Activated CD8-positive, alpha-beta memory T cell treated with anti-CD3 and anti-CD28 coated beads for 4 hours (primary cell): ENCODE results near the gene REEP5.
"Not testable (repeated sequence)": the region's sequence is repeated elsewhere in the genome, so short reads cannot be mapped to it uniquely, and the experiment has no call there.

Experiments used
- DNase-seq, 2 donors: peaks; one replicate each; pipeline ENCODE4 v3.0.0-alpha.2; 2020; ENCODE audit warnings: low read depth in 2 of 2

The REEP5 gene

GRCh38 chr5:112885001-112885400 is 37.0 kb downstream of the REEP5 start:
- no peak for DNase-seq

- DNase-seq: no peak
Observed at GRCh38 chr5:112883192-112883591, 38.8 kb downstream of the REEP5 start.

- DNase-seq: no peak
Observed at GRCh38 chr5:112880219-112880964, 41.6 kb downstream of the REEP5 start.

- DNase-seq: peak in 1 of 2 donors; percentile 43
Observed at GRCh38 chr5:112878760-112879159, 43.3 kb downstream of the REEP5 start.

GRCh38 chr5:112878101-112878500 is 43.9 kb downstream of the REEP5 start:
- DNase-seq: no peak

DNA sequence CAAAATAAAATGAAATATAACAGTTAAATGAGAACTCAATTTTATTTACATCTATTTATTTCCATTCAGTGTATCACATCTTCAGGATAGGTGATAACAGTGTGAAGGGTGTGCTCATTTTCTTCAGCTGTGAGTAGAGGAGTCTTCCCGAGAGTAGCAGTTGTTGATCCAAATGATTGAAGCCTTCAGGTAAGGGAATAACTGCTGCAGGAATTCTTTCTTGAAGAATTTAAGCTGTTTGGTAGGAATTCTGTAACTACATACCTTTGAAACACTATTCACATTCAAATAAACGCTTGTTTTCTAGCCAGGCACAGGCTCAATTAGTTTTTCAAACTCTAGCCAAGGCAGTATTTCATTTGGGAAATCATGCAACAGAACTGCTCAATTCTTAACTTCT is 45.7 kb downstream of the REEP5 start:
- DNase-seq: no peak

GRCh38 chr5:112870966-112871365 is 51.1 kb downstream of the REEP5 start:
- no peak for DNase-seq

GRCh38 chr5:112869948-112870347 is 52.1 kb downstream of the REEP5 start:
- DNase-seq: no peak

DNA sequence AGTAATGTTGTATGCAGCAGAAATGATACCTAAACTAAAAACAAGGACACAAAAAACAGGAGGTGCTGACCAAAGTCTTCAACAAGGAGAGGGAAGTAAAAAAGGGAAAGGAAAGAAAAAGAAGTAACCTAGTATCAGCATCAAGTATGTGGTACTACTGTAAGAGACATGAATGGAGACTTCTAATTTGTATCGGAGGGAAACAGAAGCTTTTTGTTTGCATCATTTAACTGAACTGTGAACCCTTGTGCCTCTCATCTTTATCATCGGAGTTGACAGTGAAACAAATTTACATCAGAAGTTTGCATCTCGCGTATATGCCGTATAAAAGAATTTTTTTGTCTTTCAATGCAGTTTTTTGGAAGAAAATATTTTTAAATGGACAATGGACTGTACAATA is 54.6 kb downstream of the REEP5 start:
- no peak for DNase-seq

DNA sequence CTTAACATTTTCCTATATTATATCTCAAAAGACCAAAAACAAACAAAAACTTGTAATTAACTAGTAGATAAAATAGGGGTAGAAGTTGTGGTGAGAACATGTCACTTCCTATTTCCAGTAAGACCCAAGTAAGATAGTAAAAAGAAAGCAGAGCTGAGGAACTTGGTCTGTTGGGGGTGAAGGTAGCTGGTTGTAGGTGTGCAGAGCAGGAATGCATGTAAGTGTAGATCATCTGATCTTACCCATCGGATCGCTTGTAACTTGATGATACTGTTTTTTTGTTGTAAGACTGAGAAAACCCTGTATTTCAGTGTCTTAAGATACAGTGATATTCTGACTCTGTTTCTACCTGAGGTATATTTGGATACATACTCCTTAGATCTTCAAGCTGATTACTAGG is 55.3 kb downstream of the REEP5 start:
- DNase-seq: no peak

DNA sequence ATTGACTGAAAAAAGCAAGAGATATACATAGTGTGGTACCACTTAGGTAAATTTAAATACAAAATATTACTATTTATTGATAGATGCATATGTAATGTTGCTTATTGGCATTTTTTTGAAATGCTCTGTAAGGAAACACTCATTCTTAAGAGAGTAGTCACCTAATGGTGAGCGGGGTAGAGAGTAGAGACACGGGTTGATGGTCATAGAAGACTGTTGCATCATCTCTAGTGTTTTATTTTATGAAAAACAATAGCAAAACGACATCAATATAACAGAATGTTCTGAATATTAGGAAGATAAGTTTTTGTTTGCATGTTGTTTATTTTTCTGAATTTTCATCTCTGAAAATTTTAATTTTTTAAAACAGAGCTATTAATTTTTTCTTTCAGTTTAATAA is 56.9 kb downstream of the REEP5 start:
- no peak for DNase-seq

GRCh38 chr5:112863549-112863948 is 58.5 kb downstream of the REEP5 start:
- no peak for DNase-seq

GRCh38 chr5:112862085-112862484 is 59.9 kb downstream of the REEP5 start:
- no peak for DNase-seq

GRCh38 chr5:112861638-112861985 is 60.4 kb downstream of the REEP5 start:
- no peak for DNase-seq

DNA sequence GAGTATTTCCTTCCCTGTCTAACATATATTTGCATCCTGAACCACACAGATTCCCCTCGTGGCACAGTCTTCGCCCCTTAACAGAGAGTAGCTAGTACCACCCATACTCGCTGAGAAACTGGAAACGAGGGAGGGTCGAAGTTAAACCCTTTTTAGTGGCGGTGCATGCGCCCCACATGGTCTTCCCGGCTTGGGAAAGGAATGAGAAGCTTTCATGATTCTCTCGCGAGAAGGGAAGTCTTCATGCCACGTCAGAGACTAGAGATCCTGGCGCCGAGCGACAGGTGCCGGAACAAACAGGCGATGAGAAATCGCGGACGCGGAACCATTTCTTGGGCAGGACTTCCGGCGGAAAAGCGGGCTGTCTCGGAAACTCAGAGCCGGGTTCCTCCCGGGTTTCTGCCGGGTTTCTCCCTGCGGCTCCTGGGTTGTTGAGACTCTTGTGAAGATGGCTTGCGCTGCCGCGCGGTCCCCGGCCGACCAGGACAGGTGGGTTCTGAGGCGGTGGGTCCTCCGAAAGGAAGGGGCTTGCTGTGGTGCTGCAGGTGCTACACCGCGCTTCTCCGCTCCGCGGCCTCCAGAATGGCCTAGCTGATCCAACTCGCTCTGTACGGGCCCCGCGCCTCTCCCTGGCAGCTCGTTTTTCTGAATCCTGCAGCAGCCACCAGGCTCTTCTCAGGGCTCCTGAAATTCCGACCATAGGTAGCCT is 60.9 kb downstream of the REEP5 start, which contains the start of gene SRP19:
Gene SRP19 (plus strand): TSS at position 359 of the 709 bp plus-strand sequence. CDS start 90 bp downstream, at position 449.
- DNase-seq: peak; percentile 77 to 79

DNA sequence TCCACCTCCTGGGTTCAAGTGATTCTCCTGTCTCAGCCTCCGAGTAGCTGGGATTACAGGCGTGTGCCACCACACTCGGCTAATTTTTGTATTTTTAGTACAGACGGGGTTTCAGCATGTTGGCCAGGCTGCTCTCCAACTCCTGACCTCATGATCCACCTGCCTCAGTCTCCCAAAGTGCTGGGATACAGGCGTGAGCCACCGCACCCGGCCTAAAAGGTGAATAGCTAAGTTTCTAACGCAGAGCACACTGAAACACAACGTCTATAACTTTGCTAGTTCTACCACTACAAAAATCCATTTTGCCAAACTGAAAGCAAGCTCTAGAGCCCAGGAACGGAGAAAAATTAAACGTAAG is 61.5 kb downstream of the REEP5 start:
- DNase-seq: not testable (repeated sequence)

- DNase-seq: no peak
Observed at GRCh38 chr5:112857866-112858265, 64.2 kb downstream of the REEP5 start.

- no peak for DNase-seq
Observed at GRCh38 chr5:112854651-112855050, 67.4 kb downstream of the REEP5 start.

GRCh38 chr5:112849912-112850311 is 72.1 kb downstream of the REEP5 start:
- DNase-seq: no peak

GRCh38 chr5:112848116-112848811 is 73.8 kb downstream of the REEP5 start:
- no peak for DNase-seq

GRCh38 chr5:112847306-112847705 is 74.7 kb downstream of the REEP5 start:
- DNase-seq: no peak

DNA sequence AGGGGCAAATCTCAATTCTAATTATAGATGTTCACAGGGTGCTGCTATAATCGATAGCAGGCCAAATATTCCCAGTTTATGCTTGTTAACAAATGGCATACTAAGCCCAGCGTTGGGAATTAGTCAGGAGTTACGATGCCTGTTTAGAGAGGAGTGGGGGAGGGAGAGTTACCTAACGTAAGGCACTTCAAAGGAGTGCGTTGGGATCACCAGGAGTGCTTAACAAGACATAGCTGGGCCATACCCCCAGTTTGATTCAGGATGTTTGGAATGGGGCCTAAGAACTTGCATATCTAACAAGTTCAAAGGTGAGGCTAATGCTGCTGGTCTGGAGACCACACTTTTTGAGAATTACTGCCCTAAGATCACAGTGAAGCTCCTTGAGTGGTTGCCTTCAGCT is 75.5 kb downstream of the REEP5 start:
- DNase-seq: no peak

DNA sequence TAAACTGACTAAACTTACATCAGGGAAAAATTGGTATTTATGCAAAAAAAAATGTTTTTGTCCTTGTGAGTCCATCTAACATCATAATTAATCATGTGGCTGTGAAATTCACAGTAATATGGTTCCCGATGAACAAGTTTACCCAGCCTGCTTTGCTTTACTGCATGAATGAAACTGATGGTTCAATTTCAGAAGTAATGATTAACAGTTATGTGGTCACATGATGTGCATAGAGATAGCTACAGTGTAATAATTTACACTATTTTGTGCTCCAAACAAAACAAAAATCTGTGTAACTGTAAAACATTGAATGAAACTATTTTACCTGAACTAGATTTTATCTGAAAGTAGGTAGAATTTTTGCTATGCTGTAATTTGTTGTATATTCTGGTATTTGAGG is 77.5 kb downstream of the REEP5 start:
- DNase-seq: no peak
